Ishikawa (cell line): ENCODE results near the gene EPHB1.

Experiments
- CEBPB ChIP-seq: IDR thresholded peaks from 2 replicates; pipeline ENCODE4 v1.6.1; 2012
- CREB1 ChIP-seq: IDR thresholded peaks from 2 replicates; pipeline ENCODE4 v1.6.1; 2012; ENCODE audit warnings: low read depth
- EP300 ChIP-seq: IDR thresholded peaks from 2 replicates; pipeline ENCODE4 v1.6.1; 2012; ENCODE audit warnings: borderline replicate concordance
- FOXM1 ChIP-seq: IDR thresholded peaks from 2 replicates; pipeline ENCODE4 v1.6.1; 2012; ENCODE audit warnings: low read depth, borderline replicate concordance
- MAX ChIP-seq: IDR thresholded peaks from 2 replicates; pipeline ENCODE4 v1.6.1; 2012
- TEAD4 ChIP-seq: IDR thresholded peaks from 2 replicates; pipeline ENCODE4 v1.6.1; 2012
- ZBTB7A ChIP-seq: IDR thresholded peaks from 2 replicates; pipeline ENCODE4 v1.6.1; 2012; ENCODE audit warnings: low read depth

- TF ChIP-seq MAX: no peak
- no peak for TF ChIP-seq ZBTB7A
- TF ChIP-seq FOXM1: no peak
- no peak for TF ChIP-seq EP300
- no peak for TF ChIP-seq CEBPB
- TF ChIP-seq TEAD4: no peak
- TF ChIP-seq CREB1: no peak
Measured at GRCh38 chr3:134807189-134807588, 12.1 kb downstream of the EPHB1 start.
